Muscle of leg (tissue), 11 donors: ENCODE data around the gene B4GALNT2. TPM values are rescaled to one million over a fixed set of nuclear protein-coding genes. Genes with fewer than 3 reads are reported as not detected.
A peak's percentile ranks its signal among the peaks of the same experiment; 100 is the strongest.

ENCODE experiments used
- DNase-seq: peaks from one replicate; pipeline ENCODE4 v3.0.0; 2013
- H3K27ac ChIP-seq: one replicate; pipeline ENCODE4 v1.5.1; 2013; ENCODE audit warnings: mild to moderate bottlenecking, low read length, control low read depth
- H3K27me3 ChIP-seq: one replicate; pipeline ENCODE4 v1.6.1; 2013; ENCODE audit warnings: low read length; ENCODE audit not compliant: control insufficient read depth, insufficient read depth
- H3K36me3 ChIP-seq: one replicate; pipeline ENCODE4 v1.6.1; 2013; ENCODE audit warnings: low read length; ENCODE audit not compliant: control insufficient read depth, insufficient read depth
- H3K4me1 ChIP-seq: one replicate; pipeline ENCODE4 v1.6.1; 2013; ENCODE audit warnings: low read length; ENCODE audit not compliant: control insufficient read depth, insufficient read depth
- H3K4me3 ChIP-seq: one replicate; pipeline ENCODE4 v1.5.1; 2013; ENCODE audit warnings: low read length, control low read depth
- H3K9me3 ChIP-seq: replicated peaks from 2 replicates; pipeline ENCODE4 v1.6.1; 2013; ENCODE audit warnings: low read depth, low read length; ENCODE audit not compliant: control insufficient read depth
- WGBS: methylation state at CpG from one replicate; pipeline ENCODE4 v1.1.5; 2013; ENCODE audit warnings: missing lambda C conversion rate; ENCODE audit not compliant: insufficient coverage; 5-methylcytosine and 5-hydroxymethylcytosine counted together
- polyA plus RNA-seq, 8 donors: library from polyadenylated mRNA; unstranded; fragments of 120-200 nt; gene quantifications; one replicate each; pipeline versions ENCODE4 v1.2.1 to v1.2.3, GENCODE V29; 2013; ENCODE audit warnings: inconsistent platforms in 1 of 8, low replicate concordance in 1 of 8; ENCODE audit not compliant: insufficient read length in 8 of 8, insufficient read depth in 1 of 8
- total RNA-seq: library from RNA; stranded (reverse); fragments of 120-200 nt; gene quantifications from one replicate; pipeline ENCODE4 v1.2.4, GENCODE V29; 2013

B4GALNT2 gene
- total and polyA plus RNA-seq, 9 donors: under 0.01 to 0.21 (median 0.07) TPM

GRCh38 chr17:49203796-49204195 lies 71.2 kb downstream of the B4GALNT2 start:
- 58% methylated on average over 2 of the region's 2 CpGs for WGBS
- Histone ChIP-seq H3K27me3 (peaks cover 13% of the 10 kb centered on the region), H3K4me3 (no peak overlapping the region), H3K27ac (no peak overlapping the region), H3K36me3 (no peaks in the 10 kb centered on the region), H3K9me3 (no peaks in the 10 kb centered on the region), H3K4me1 (no peaks in the 10 kb centered on the region)
- DNase-seq: no peak

GRCh38 chr17:49204516-49204915 lies 71.9 kb downstream of the B4GALNT2 start:
- H3K4me3 ChIP-seq: no peak overlapping the region
- no peaks in the 10 kb centered on the region for H3K9me3 ChIP-seq
- no peak for DNase-seq
- H3K27me3 ChIP-seq: peaks cover 17% of the 10 kb centered on the region
- H3K36me3 ChIP-seq: no peaks in the 10 kb centered on the region
- peaks cover 1% of the 10 kb centered on the region for H3K4me1 ChIP-seq
- no peak overlapping the region for H3K27ac ChIP-seq
- WGBS: 94% methylated on average over 2 of the region's 2 CpGs

GRCh38 chr17:49209061-49209571 lies 76.5 kb downstream of the B4GALNT2 start:
- Histone ChIP-seq H3K27ac (no peak overlapping the region), H3K9me3 (no peaks in the 10 kb centered on the region), H3K4me3 (no peak overlapping the region), H3K4me1 (peaks cover 12% of the 10 kb centered on the region), H3K27me3 (peaks cover 18% of the 10 kb centered on the region), H3K36me3 (no peaks in the 10 kb centered on the region)
- no peak for DNase-seq
- 80% methylated on average over 10 of the region's 10 CpGs for WGBS

DNA sequence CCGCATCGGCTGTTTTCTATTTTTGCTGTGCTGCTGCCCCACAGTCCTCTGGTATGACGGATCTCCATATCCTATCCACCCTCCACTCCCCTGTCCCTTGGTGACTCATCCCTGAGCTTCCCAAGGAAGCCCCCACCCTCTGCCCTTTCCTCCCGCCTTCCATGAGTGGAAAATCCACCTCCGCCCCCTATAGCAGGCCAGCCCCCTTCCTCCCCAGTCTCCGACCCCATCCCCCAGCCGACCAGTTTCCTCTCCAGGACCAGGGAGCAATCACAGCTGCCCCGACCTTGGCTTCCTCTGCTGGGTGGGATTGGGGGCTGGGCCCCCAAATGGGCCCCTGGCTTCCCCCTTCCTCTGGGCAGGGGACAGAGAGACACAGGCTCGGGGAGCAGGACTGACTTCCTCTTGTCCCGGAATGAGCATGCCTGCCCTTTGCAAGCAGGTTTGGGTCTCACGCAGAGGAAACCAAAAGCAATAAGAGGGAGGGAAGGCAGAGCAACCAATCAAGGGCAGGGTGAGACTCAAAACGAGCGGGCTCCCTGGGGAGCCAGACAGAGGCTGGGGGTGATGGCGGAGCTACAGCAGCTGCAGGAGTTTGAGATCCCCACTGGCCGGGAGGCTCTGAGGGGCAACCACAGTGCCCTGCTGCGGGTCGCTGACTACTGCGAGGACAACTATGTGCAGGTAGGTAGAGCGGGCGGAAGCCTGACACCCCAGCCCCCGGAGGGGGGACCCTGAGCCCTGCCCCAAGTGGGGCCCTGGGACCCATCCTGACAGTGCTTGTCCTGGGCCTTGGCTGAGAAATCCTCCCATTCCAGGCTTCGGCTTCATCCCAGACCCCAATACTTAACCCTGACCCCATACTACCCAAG lies 77.8 kb downstream of the B4GALNT2 start, which contains the start of the genes ABI3 and GNGT2:
Gene ABI3 (plus strand): TSS at position 550 of the 872 bp plus-strand sequence. CDS start 18 bp downstream, at position 568.
Gene GNGT2 (minus strand): TSS at position 417 of the 872 bp plus-strand sequence. CDS start 3,152 bp downstream, outside the sequence.
- Histone ChIP-seq H3K4me3 (peak within 1 kb of the TSS; percentile 37), H3K4me1 (peaks cover 13% of the 10 kb centered on the region), H3K9me3 (no peaks in the 10 kb centered on the region), H3K36me3 (no peaks in the 10 kb centered on the region), H3K27me3 (peaks cover 17% of the 10 kb centered on the region), H3K27ac (peak within 1 kb of the TSS; percentile 68)
- WGBS: 19% methylated on average over 22 of the region's 22 CpGs
- peak; percentile 68 for DNase-seq

GRCh38 chr17:49213399-49213798 lies 80.8 kb downstream of the B4GALNT2 start:
- H3K27ac ChIP-seq: no peak overlapping the region
- H3K4me1 ChIP-seq: peaks cover 27% of the 10 kb centered on the region
- WGBS: 59% methylated on average over 5 of the region's 5 CpGs
- H3K9me3 ChIP-seq: no peaks in the 10 kb centered on the region
- H3K27me3 ChIP-seq: peaks cover 15% of the 10 kb centered on the region
- no peaks in the 10 kb centered on the region for H3K36me3 ChIP-seq
- no peak overlapping the region for H3K4me3 ChIP-seq
- no peak for DNase-seq

- Histone ChIP-seq H3K4me1 (peaks cover 27% of the 10 kb centered on the region), H3K9me3 (no peaks in the 10 kb centered on the region), H3K27me3 (peaks cover 17% of the 10 kb centered on the region), H3K36me3 (no peaks in the 10 kb centered on the region), H3K4me3 (no peak overlapping the region), H3K27ac (no peak overlapping the region)
- no peak for DNase-seq
- 93% methylated on average over 2 of the region's 2 CpGs for WGBS
Measured at GRCh38 chr17:49213847-49214246, 81.3 kb downstream of the B4GALNT2 start.

- H3K4me1 ChIP-seq: peaks cover 27% of the 10 kb centered on the region
- no peak overlapping the region for H3K27ac ChIP-seq
- no peak for DNase-seq
- peaks cover 20% of the 10 kb centered on the region for H3K27me3 ChIP-seq
- H3K4me3 ChIP-seq: no peak overlapping the region
- no peaks in the 10 kb centered on the region for H3K9me3 ChIP-seq
- 70% methylated on average over 7 of the region's 12 CpGs for WGBS
- H3K36me3 ChIP-seq: no peaks in the 10 kb centered on the region
Measured at GRCh38 chr17:49214676-49215360, 82.2 kb downstream of the B4GALNT2 start.

DNA sequence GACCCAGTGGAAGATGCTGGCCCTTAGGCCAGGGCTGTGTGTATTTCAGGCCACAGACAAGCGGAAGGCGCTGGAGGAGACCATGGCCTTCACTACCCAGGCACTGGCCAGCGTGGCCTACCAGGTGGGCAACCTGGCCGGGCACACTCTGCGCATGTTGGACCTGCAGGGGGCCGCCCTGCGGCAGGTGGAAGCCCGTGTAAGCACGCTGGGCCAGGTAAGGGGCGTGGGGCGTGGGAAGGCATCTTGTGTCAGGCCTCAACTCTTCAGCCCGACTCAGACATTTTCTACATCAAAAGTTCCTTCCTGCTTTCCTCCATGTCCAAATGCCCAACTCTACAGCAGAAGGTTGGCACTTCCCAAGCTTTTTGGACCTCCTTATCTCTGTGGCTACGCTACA lies 83.9 kb downstream of the B4GALNT2 start:
- WGBS: 83% methylated on average over 10 of the region's 13 CpGs
- no peaks in the 10 kb centered on the region for H3K9me3 ChIP-seq
- H3K36me3 ChIP-seq: no peaks in the 10 kb centered on the region
- peaks cover 21% of the 10 kb centered on the region for H3K27me3 ChIP-seq
- H3K4me1 ChIP-seq: peaks cover 22% of the 10 kb centered on the region
- H3K27ac ChIP-seq: peak overlapping the region; percentile 38
- no peak overlapping the region for H3K4me3 ChIP-seq
- DNase-seq: no peak

DNA sequence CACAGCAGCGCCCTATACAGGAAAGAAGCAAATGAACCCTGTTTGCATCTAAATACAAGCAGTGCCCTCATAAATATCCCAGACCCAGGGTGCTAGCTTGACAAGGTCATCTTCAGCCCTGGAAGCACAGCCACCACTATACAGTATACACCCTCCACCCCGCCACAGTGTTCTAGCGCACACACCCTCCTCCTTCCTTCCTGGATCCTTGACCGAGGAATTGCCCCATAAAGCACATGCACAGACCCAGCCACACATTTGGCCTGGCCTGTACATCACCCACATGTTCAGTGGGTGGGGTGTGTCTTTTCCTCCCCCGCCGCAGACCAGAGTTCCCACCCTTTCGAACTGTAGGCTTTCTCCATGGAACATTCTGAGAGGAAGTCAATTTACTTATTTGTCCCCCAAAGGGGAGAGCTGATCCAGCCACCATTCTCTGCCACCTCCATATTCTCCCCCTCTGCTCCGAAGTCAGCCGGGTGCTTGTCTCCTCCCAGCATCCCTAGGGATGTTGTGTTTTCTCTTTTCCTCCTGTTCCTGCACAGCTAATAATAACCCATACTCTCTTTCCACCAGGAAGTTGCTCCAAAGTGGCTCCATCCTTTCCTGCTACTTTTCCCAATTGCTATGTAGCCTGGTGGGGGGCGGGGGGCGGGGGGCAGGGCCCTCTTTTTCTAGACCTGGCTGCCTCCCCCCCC lies 84.5 kb downstream of the B4GALNT2 start:
- Histone ChIP-seq H3K27me3 (peaks cover 25% of the 10 kb centered on the region), H3K4me1 (peaks cover 22% of the 10 kb centered on the region), H3K36me3 (no peaks in the 10 kb centered on the region), H3K27ac (no peak overlapping the region), H3K4me3 (no peak overlapping the region), H3K9me3 (no peaks in the 10 kb centered on the region)
- 53% methylated on average over 4 of the region's 11 CpGs for WGBS
- peak; percentile 40 for DNase-seq
